Small intestine (tissue), 7 donors: ENCODE measurements around the gene APBB1. TPM values are rescaled to one million over a fixed set of nuclear protein-coding genes. Genes with fewer than 3 reads are reported as not detected.

Source experiments
- DNase-seq, 2 donors: peaks; one replicate each; pipeline versions ENCODE4 v3.0.0 to v3.0.0-alpha.2; 2013
- FAIRE-seq: peaks from 2 replicates; lab custom pipeline; 2012; peaks lifted over from hg19 to GRCh38; lab: Jason Lieb, UNC
- H3K27ac ChIP-seq, 3 donors: one replicate each; pipeline ENCODE4 v1.5.1; 2013; ENCODE audit warnings: low read length in 2 of 3, mild to moderate bottlenecking in 2 of 3, control low read depth in 1 of 3, inconsistent platforms in 1 of 3, low read depth in 1 of 3, moderate library complexity in 1 of 3
- H3K27me3 ChIP-seq, 3 donors: one replicate each; pipeline ENCODE4 v1.6.1; 2013; ENCODE audit warnings: low read length in 3 of 3, inconsistent platforms in 1 of 3; ENCODE audit not compliant: control insufficient read depth in 3 of 3, insufficient read depth in 3 of 3
- H3K36me3 ChIP-seq, 3 donors: one replicate each; pipeline ENCODE4 v1.6.1; 2013; ENCODE audit warnings: low read length in 3 of 3, inconsistent platforms in 1 of 3, low read depth in 1 of 3, mild to moderate bottlenecking in 1 of 3, moderate library complexity in 1 of 3; ENCODE audit not compliant: control insufficient read depth in 3 of 3, insufficient read depth in 2 of 3
- H3K4me1 ChIP-seq, 3 donors: one replicate each; pipeline ENCODE4 v1.6.1; 2013; ENCODE audit warnings: low read length in 2 of 3, inconsistent platforms in 1 of 3, low read depth in 1 of 3, mild to moderate bottlenecking in 1 of 3, moderate library complexity in 1 of 3; ENCODE audit not compliant: control insufficient read depth in 3 of 3, insufficient read depth in 2 of 3
- H3K4me3 ChIP-seq, 3 donors: one replicate each; pipeline ENCODE4 v1.5.1; 2013; ENCODE audit warnings: low read length in 3 of 3, control low read depth in 1 of 3, inconsistent platforms in 1 of 3, low read depth in 1 of 3, mild to moderate bottlenecking in 1 of 3, moderate library complexity in 1 of 3
- H3K9me3 ChIP-seq, 2 donors: one replicate each; pipeline ENCODE4 v1.6.1; 2013; ENCODE audit warnings: low read depth in 1 of 2, low read length in 1 of 2; ENCODE audit not compliant: control insufficient read depth in 2 of 2, insufficient read depth in 1 of 2
- WGBS, 3 donors: extraction: QIAGEN DNeasy Blood & Tissue Kit; methylation state at CpG; one replicate each; pipeline ENCODE4 v1.1.7; 2013; 5-methylcytosine and 5-hydroxymethylcytosine counted together
- polyA plus RNA-seq, 4 donors: library from polyadenylated mRNA; stranded (reverse) in 3 of 4; unstranded in 1 of 4; fragments of 200-250 nt in 3 of 4; fragments of 120-200 nt in 1 of 4; gene quantifications; one replicate each; pipeline versions ENCODE4 v1.2.1 to v1.2.3, GENCODE V29; 2013
- donor health status: healthy with polysubstance abuse.
- donor health status: control.
- donor health status: control.
- donor health status: Bipolar disorder and iron deficiency.
- donor health status: healthy.

APBB1 gene
- polyA plus RNA-seq, 4 donors = 2.5 to 17.8 (median 11.9) TPM

DNA sequence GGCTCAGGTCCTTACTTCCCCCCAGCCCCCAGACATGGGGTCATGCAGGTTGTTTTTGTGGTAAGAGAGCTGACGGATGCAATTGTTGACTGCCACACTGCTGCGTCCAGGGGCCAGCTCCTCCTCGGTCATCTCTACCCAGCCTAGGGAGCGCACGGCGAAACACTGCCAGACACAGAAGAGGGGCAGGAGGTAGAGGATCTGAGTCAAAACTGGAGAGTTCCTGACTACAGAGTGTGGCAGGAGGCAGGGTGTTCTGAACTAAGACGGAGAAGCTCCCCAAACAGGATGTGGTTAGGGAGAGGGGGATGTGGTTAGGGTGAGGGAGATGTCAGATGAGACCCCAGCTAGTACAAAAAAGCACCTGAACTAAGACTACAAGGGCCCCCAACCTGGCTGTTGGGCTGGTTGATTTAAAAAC is 16.3 kb downstream of the APBB1 start:
- H3K4me1 ChIP-seq = peaks cover 0 to 11% (median 0%) of the 10 kb centered on the region in 3 donors
- DNase-seq = peak in 1 of 2 donors; percentile 74
- peak overlapping the region in 1 of 3 donors; percentile 10 for H3K4me3 ChIP-seq
- H3K27me3 ChIP-seq = no peaks in the 10 kb centered on the region
- H3K9me3 ChIP-seq = no peaks in the 10 kb centered on the region
- peak overlapping the region in 2 of 3 donors; percentile 46 to 71 for H3K27ac ChIP-seq
- FAIRE-seq = no peak
- 63 to 86% (median 72%) methylated on average over 7 of the region's 7 CpGs for WGBS, 3 donors
- peaks cover 0 to 54% (median 0%) of the 10 kb centered on the region in 3 donors for H3K36me3 ChIP-seq

DNA sequence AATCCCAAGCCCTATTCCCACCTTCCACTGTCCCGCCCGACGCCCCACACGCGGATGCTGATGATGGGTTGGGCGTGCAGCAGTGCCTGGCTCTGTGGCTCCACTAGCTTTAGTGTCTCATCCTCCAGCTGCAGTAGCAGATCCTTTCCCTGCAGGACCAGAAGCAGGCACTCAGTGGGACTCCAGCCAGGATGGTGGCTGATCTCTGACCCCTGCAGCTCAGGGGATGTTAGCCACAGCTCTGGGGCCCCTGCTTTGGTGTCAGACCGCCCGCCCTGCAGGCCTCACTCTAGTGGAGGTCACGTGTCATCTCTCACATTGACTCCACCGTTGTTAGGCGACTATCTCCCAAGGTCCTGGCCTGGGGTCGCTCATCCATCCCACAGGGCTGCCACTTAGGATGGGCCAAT is 16.8 kb downstream of the APBB1 start:
- peak overlapping the region in 2 of 3 donors; percentile 2 to 71 for H3K27ac ChIP-seq
- H3K4me3 ChIP-seq = no peak overlapping the region
- peaks cover 0 to 11% (median 0%) of the 10 kb centered on the region in 3 donors for H3K4me1 ChIP-seq
- no peak for DNase-seq
- H3K36me3 ChIP-seq = peaks cover 0 to 55% (median 0%) of the 10 kb centered on the region in 3 donors
- no peaks in the 10 kb centered on the region for H3K9me3 ChIP-seq
- WGBS, 3 donors = 76 to 93% (median 78%) methylated on average over 11 to 12 of the region's 12 CpGs
- FAIRE-seq = no peak
- no peaks in the 10 kb centered on the region for H3K27me3 ChIP-seq

DNA sequence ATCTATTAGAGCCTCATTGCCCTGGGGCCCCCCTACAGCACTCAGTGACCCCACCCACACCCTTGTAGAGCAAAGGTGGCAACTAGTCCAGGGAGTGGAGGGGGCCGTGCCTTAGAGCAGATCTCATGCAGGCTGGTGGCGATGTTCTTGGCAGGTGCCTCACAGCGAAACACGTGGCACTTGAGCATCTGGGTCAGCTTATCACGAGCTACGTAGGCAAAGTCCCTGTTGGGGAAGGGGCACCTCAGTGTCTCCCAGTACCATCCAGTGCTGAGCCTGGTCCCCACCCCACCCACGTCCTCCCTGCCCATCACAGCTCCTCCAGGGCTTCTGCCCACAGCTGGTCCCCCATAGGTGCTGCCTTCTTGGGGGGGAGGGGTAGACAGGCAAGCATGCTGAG is 17.4 kb downstream of the APBB1 start:
- Histone ChIP-seq H3K27me3 (no peaks in the 10 kb centered on the region), H3K27ac (peak overlapping the region in 2 of 3 donors; percentile 2 to 71), H3K4me1 (peaks cover 0 to 7% (median 0%) of the 10 kb centered on the region in 3 donors), H3K36me3 (peaks cover 0 to 58% (median 0%) of the 10 kb centered on the region in 3 donors), H3K9me3 (no peaks in the 10 kb centered on the region), H3K4me3 (no peak overlapping the region)
- DNase-seq = no peak
- no peak for FAIRE-seq
- WGBS, 3 donors = 68 to 86% (median 69%) methylated on average over 7 of the region's 7 CpGs

DNA sequence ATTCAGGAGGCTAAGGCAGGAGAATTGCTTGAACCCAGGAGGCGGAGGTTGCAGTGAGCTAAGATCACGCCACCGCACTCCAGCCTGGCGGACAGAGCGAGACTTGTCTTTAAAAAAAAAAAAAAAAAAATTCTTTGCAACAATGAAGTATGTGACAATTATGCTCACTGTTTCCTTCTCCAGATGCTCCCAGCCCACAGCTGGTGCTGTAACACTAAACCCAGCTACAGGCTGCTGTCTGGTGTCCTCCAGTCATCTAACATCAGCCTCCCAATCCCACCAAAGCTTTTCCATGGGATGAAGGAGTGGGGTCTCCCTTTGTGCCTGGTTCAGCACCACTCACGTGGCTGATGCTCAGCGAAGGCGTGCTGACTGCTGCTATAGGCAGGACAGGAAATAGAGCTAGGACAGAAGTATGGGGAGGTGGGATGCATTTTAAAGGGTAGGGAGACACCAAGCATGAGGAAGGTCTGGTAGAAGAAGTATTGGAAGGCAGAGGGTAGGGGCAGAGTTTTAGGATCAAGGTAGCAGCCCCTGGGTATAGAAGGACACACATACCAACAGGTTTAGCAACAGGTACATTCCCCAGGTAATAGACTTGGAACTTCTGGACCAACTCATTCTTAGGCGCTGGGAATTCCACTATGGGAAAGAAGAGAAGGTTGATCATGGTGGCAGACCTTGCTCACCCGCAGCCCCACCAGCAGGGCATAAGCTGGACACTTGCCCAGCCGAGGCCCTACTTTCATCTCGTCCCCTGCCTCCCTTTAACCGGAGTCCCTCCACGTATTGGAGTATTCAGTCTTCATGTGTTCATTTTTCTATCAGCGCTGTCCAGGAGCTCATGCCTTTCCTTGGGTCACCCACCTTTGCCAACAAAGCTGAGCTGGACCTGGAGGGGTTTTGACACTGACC is 18.2 kb downstream of the APBB1 start:
- Histone ChIP-seq H3K27ac (no peak overlapping the region), H3K27me3 (no peaks in the 10 kb centered on the region), H3K36me3 (peaks cover 0 to 62% (median 0%) of the 10 kb centered on the region in 3 donors), H3K4me3 (no peak overlapping the region), H3K4me1 (peaks cover 0 to 5% (median 0%) of the 10 kb centered on the region in 3 donors), H3K9me3 (no peaks in the 10 kb centered on the region)
- FAIRE-seq (no peak), DNase-seq (no peak)
- WGBS, 3 donors = 94 to 97% (median 95%) methylated on average over 15 of the region's 15 CpGs

DNA sequence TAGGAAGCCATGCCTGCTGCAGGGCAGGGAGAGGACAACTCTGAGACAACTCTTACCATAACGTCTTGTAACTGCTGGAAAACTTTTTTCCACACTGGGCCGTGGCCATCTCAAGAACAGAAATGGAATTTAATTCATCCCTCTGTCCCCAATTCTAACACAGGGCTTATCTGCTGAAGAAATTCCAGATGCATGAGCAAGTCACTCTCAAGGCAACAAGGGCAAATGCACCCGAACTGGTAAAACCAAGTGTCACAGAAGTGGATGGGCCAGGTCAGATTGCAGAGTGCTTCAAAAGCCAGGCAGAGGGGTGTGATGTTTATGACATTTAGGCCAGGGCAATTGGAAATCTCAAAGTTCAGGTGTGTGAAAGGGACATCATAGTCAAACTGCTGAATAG is 21.3 kb downstream of the APBB1 start:
- no peak overlapping the region for H3K4me3 ChIP-seq
- FAIRE-seq (no peak), DNase-seq (no peak)
- H3K27ac ChIP-seq = no peak overlapping the region
- no peaks in the 10 kb centered on the region for H3K9me3 ChIP-seq
- WGBS, 3 donors = 57 to 71% (median 70%) methylated on average over 3 of the region's 3 CpGs
- H3K36me3 ChIP-seq = peaks cover 0 to 62% (median 3%) of the 10 kb centered on the region in 3 donors
- H3K4me1 ChIP-seq = no peaks in the 10 kb centered on the region
- no peaks in the 10 kb centered on the region for H3K27me3 ChIP-seq

DNA sequence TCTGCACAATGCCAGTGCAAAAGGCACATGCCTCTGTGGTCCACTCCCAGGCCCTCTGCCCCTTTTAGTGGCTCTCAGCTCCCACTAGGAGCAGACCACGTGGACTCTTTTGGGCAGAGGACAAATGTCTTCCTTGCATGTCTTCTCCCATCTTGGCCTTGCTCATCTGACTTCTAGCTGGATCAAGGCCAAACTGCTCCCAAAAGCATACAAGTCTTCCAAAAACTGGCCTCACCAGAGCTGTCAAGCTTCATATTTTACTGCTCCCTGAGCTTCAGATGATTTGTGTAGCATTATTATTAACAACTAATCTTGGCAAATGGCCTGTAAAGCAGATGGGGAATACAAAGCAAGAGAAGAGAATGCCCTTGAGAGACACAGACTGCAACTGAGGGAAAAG is 21.7 kb downstream of the APBB1 start:
- H3K36me3 ChIP-seq = peaks cover 0 to 57% (median 3%) of the 10 kb centered on the region in 3 donors
- no peaks in the 10 kb centered on the region for H3K4me1 ChIP-seq
- no peak overlapping the region for H3K4me3 ChIP-seq
- H3K27ac ChIP-seq = no peak overlapping the region
- no peaks in the 10 kb centered on the region for H3K9me3 ChIP-seq
- no peak for DNase-seq
- H3K27me3 ChIP-seq = no peaks in the 10 kb centered on the region
- FAIRE-seq = no peak
- WGBS, 3 donors = 50 to 74% (median 55%) methylated on average over 1 of the region's 1 CpG

DNA sequence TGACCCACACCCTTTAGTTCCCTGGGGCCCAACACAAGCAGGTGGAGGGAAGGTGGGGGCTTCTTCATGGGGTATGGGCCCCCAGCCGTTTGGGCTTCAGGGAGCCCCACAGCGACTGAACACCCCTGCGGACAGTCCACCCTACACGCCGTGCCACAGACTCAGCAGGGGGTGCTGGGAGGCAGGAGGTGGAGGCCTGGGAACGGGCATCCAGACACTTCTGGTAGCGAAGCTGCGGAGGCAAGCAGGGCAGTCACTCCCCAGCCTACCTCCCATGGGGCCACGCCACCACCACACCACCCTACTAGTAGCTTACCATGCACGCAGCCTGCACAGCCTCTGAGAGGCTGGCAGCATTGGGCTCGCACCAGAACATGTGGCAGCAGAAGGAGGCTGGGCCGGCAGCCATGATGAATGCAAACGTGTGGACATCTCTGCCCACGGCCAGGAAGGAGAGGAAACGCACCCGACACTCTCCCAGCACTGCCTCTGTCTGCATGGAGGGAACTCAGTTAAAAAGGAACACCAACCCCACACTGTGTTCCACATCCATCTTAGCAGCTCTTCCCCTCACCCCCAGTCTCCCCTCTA is 23.3 kb downstream of the APBB1 start:
- no peaks in the 10 kb centered on the region for H3K9me3 ChIP-seq
- no peak for DNase-seq
- no peaks in the 10 kb centered on the region for H3K27me3 ChIP-seq
- H3K4me3 ChIP-seq = no peak overlapping the region
- no peak overlapping the region for H3K27ac ChIP-seq
- H3K36me3 ChIP-seq = peaks cover 0 to 47% (median 3%) of the 10 kb centered on the region in 3 donors
- no peak for FAIRE-seq
- peaks cover 2 to 5% (median 3%) of the 10 kb centered on the region in 3 donors for H3K4me1 ChIP-seq
- WGBS, 3 donors = 90 to 93% (median 92%) methylated on average over 13 to 16 of the region's 16 CpGs

DNA sequence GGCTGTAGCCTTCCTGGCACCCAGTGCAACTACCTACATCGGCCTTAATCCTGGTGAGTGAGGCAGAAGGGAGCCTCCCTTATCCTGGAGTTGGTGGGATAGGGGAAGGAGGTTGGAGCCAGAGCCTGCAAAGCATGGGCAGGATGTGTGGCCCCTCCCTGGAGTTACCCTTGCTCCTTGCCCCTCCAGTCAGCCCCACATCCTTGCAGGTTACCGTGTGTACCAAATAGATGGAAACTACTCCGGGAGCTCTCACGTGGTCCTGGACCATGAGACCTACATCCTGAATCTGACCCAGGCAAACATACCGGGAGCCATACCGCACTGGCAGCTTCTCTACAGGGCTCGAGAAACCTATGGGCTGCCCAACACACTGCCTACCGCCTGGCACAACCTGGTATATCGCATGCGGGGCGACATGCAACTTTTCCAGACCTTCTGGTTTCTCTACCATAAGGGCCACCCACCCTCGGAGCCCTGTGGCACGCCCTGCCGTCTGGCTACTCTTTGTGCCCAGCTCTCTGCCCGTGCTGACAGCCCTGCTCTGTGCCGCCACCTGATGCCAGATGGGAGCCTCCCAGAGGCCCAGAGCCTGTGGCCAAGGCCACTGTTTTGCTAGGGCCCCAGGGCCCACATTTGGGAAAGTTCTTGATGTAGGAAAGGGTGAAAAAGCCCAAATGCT is 24.8 kb downstream of the APBB1 start:
- peaks cover 0 to 38% (median 3%) of the 10 kb centered on the region in 3 donors for H3K36me3 ChIP-seq
- FAIRE-seq (no peak), DNase-seq (no peak)
- H3K9me3 ChIP-seq = no peaks in the 10 kb centered on the region
- H3K4me3 ChIP-seq = no peak overlapping the region
- H3K27ac ChIP-seq = no peak overlapping the region
- WGBS, 3 donors = 84 to 88% (median 87%) methylated on average over 16 of the region's 16 CpGs
- H3K4me1 ChIP-seq = peaks cover 2 to 12% (median 3%) of the 10 kb centered on the region in 3 donors
- H3K27me3 ChIP-seq = no peaks in the 10 kb centered on the region
